DMS53 treated with DMSO at 0.1 percent for 48 hours (cell line): ENCODE results near the gene M6PR.
A peak's percentile ranks its signal among the peaks of the same experiment; 100 is the strongest.
"Not testable (repeated sequence)": the region's sequence is repeated elsewhere in the genome, so short reads cannot be mapped to it uniquely, and the experiment has no call there.

Experiments used
- DNase-seq: peaks from one replicate; lab custom pipeline; 2025; ENCODE audit not compliant: unreplicated experiment; lab: John Stamatoyannopoulos, UW

Gene M6PR

DNA sequence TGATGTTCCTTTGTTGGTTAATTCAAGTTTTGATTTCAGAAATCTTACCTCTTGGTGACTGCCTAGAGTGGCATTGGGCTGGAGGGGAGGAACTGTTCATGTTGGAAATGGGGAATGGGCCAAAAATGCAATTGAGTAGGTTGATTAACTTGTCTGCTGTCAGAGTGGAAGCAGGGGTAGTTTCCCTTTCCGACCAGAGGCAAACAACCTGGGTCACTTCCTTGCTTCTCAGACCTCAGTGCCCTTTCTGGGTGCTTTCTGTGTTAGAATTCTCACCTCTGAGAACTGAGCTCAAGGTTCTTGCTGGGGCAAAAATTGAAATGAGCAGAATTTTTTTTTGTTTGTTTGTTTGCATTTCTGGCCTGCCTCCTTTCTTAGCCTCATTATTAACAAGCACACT is 2.3 kb upstream of the M6PR start:
- DNase-seq: no peak

DNA sequence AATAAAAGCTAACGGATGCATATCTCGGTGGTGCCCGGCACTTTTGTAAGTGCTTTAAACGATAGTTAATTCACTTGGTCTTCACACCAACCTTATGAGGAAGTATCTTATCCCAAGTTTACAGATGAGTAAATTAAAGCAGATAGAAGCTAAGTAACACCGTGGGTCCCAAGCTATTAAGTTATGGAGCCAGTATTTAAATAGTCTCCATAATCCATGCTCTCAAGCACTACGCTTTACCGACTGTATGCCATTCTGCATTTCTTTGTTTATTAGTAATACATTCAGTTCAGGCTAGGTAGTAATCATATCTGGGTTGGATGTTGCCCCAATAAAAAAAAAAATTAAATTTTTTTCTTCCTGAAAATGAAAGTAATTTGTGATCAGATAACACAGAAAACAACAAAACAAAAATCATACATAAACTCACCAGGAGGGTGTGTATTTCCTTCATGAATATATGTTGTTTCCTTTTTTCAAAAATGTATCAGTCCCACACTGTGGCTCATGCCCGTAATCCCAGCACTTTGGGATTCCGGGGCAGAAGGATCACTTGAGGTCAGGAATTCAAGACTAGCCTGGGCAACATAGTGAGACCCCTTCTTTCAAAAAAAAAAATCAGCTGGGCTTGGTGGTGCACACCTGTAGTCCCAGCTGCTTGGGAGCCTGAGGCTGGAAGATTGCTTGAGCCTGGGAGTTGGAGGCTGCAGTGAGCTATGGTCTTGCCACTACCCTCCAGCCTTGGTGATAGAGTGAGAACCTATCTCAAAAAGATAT is 1.4 kb upstream of the M6PR start:
- no peak for DNase-seq

DNA sequence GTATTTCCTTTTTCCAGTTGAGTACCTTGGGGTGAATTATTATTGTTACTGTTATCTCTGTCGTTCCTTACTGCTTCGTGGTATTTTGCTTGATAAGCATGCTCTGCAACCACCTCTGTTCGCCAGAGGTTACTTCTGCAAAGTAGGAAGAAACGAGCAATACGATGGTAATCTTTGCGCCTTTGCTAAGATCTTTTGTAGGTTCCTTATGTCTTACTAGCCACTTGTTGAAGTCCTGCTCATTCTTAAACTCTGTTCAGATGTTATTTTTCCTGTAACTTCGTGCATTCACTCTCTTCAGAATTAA is 729 bp upstream of the M6PR start:
- peak; percentile 97 for DNase-seq

DNA sequence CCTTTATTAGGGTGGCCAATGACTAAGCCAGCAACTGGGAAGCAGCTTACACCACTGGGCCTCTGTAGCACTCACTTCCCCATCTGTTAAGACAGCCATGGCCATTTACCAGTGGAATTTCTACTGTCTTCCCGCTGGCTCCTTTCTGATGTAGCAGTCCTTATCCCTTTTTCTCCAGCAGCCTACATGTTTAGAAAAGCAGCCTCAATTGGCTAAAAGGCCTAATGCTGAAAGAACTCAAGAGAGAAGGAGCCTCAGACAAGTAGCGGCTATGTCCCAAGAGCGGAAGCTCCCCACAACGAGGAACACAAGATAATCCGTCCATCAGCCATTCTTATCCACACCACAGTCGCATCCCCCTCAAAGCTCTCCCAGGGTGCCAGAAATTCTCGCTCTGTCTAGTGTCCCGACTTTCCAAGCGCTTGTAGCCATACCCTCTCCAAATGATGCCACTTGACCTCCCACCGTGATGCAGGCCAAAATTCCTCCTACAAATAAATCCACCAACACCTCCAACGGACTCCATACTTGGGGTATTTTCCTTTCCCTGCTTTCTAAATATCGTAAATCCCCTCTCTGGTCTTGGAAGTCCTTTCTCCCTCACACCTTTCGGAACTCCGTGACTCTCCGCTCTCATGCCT is 624 bp downstream of the M6PR start:
- DNase-seq: peak; percentile 40

DNA sequence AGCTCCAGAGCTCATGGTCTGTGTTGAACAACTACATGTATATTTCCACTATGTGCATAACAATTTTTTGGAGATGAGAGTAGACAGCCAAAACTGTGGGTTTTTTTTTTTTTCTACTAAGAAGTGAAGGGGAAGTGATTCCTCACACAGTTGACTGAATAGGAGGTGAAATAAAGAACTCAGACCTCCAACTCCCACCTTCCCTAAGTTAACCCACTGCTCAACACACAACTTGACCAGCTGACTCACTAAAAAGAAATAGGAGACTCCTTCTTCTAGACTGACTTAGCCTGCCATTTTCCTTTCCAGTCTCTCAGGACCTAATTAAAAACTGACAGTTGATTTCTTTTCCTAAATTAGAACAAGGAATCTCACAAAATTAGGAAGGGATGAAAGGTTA is 1.7 kb downstream of the M6PR start:
- no peak for DNase-seq

DNA sequence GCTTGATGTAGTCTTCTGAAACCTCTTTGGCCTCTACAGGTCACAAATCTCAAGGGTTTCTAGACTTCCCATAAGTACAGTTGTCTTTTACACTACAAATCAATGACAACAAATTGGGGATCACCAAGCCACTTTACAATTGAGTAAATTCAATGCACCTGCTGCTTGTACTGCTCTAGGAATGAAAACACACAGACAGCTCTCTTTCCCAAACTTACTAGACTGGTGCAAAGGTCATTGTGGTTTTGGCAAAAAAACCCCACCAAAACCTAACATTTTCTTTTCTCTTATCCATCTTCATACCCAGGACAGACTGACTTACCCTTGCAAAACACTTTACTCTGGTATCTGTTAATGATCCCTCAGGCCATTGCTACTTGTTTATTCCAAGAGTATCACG is 2.7 kb downstream of the M6PR start:
- DNase-seq: no peak

DNA sequence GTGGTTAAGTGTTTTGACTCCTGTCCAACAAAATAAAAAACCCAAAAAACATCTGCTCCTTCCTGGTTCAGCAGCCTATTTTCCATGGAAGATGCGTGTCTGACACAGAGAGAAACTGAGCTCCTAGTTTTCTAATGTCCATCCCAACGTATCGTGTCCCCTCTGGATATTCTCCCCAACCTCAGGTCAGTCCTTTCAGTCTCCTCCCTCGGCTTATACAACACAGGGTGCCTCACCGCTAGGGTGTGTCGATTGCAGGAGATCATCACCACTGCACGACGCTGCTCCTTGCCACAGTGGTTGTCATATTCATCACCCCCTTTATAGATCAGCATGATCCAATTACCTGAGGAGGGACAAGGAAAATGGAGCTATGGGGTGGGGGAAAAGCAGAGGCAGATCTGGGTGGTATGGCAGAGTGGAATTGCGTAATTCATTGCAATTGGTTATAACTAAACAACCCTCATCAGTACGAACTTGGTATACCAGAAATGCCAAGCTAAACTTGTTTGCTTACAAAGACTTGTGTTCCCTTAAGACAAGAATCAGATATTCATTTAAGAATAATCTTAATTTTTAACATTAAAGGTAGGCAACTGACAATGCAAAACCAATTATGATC is 5.8 kb downstream of the M6PR start:
- DNase-seq: no peak

DNA sequence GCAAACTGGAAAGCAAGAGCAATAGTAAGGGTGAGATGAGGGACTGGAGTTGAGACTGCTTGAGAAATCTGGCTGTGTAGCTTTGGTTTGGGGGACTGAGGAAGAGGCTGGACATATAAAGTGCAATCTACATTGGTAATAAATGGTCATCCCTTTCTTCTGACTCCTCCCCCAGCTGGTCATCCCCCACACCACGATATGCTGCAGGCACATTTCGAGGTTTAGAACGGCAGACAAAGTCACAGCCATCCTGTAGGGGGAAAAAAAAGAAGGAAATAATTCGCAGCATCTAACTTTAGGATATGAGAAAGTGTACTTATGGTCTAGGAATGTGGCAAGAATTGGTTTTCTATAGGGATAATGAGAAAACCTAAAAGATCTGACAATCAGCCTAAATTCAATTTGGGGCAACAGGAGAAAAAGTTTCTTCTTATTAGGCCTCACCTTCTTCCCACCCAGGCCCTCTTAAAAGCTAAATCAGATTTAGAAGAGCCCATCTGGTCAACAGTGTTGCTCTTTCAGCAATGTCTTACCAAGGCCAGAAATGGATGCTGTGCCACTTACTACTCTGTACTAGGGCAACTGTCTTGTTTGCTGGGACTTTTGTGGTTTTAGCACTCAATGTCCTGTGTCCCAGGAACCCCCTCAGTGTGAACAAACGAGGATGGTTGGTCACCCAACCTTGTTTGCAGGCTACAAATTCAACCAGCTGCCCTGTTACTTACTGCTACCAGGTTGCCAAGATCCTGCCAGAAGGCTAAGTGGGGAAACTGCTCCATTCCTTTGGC is 7.6 kb downstream of the M6PR start:
- no peak for DNase-seq

DNA sequence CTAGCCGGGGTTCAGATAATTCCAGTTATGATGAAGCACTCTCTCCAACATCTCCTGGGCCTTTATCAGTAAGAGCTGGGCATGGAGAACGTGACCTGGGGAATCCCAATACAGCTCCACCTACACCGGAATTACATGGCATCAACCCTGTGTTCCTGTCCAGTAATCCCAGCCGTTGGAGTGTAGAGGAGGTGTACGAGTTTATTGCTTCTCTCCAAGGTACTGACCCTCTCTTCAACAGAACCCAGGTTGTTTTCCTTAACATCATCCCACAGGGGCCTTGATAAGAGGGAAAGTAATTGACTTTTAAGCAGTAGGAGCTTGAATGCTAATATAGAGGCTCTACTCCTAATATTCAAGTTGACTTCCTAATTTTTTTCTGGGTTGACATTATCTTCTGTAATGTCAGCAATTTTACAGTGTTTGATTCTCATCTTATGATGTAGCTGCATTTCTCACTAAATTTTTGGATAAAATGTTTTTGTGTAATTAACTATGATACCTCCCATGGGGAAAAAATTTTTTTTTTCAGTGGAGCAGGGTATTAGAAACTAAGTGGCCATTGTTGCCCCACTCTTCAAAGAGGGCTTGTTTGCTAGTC is 11.5 kb downstream of the M6PR start:
- not testable (repeated sequence) for DNase-seq

DNA sequence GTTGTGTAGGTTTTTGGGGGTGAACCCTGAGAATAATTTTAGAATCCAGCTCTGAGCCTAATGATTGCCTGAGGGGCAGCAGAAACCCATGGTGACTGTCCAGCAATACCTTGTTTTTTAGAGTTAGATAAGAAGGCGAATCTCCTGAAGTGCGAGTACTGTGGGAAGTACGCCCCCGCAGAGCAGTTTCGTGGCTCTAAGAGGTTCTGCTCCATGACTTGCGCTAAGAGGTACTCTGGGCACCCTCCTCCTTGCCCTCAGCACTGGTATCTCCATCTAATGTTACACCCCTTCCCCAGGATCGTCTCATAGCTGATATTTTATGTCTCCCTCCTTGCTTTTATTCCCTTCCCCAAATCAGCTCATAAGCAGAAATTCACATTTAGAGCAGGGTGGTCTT is 12.7 kb downstream of the M6PR start:
- DNase-seq: no peak

DNA sequence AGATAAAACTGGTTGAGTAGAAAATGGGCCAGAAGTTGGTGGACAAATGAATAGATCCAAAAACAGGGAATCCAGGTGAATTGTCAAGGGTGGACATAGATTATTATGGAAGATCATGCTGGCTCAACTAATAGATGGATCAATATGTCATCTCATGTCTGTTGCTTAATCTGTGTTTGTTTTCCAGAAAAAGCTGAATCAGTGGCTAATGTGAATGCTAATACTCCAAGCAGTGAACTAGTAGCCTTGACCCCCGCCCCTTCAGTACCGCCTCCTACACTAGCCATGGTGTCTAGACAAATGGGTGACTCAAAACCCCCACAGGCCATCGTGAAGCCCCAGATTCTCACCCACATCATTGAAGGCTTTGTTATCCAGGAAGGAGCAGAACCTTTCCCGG is 15.4 kb downstream of the M6PR start:
- not testable (repeated sequence) for DNase-seq

DNA sequence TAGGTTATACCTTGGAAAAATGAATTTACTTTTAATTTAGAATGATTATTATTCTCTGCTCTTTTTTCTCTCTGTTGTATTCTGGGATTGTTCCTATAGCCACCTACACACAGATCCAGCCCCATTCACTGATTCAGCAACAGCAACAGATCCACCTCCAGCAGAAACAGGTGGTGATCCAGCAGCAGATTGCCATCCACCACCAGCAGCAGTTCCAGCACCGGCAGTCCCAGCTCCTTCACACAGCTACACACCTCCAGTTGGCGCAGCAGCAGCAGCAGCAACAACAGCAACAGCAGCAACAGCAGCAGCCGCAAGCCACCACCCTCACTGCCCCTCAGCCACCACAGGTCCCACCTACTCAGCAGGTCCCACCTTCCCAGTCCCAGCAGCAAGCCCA is 17.0 kb downstream of the M6PR start:
- not testable (repeated sequence) for DNase-seq

DNA sequence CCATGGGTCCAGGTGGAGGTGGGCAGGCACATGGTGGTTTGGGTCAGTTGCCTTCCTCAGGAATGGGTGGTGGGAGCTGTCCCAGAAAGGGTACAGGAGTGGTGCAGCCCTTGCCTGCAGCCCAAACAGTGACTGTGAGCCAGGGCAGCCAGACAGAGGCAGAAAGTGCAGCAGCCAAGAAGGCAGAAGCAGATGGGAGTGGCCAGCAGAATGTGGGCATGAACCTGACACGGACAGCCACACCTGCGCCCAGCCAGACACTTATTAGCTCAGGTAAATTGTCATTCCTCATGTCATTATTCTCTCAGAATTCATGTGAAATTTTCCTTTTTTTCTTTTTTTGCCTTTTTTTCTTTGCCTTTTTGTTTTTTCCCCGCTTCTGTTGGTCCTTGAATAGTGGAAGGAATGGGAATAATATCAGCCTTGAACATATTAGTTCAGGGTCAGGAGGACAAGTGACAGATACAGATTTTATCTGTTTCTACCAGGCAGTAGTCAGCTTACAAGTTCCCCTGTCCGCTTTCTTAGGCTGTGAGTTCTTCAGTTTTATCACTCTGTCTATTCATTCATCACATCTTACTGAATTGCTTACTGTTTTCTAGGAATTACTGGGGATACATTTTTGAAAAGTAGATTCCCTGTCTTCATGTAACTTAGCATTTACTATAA is 18.7 kb downstream of the M6PR start:
- DNase-seq: not testable (repeated sequence)

DNA sequence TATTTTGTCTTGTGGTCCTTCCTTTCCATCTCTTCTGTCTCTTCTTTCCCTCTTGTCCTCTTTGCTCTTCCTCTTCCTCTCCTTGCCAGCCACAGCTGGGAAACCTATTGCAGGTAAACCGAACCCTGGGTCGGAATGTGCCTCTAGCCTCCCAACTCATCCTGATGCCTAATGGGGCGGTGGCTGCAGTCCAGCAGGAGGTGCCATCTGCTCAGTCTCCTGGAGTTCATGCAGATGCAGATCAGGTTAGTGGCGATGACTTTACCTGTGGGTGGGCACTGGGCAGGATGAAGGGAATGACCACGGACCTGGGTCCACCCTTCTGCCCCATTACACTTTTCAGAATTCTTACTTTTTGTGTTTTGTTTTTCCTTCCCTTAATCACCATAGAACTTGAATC is 26.9 kb downstream of the M6PR start:
- no peak for DNase-seq

DNA sequence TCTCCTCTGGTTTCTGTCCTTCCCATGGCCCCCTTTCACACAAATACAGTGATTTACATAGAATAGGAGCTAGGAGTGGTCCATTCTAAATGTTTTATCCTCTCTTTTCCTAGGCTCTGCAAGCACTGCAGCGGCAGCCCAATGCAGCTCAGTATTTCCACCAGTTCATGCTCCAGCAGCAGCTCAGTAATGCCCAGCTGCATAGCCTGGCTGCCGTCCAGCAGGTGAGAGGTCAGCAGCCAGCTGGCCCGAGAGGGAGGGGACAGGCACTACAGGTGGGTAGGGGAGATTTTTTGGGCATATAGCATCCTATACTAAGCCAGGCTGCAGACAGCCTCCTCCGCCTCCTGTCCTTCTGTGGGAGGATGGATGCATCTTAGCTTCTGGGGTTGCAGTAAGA is 29.8 kb downstream of the M6PR start:
- DNase-seq: not testable (repeated sequence)

DNA sequence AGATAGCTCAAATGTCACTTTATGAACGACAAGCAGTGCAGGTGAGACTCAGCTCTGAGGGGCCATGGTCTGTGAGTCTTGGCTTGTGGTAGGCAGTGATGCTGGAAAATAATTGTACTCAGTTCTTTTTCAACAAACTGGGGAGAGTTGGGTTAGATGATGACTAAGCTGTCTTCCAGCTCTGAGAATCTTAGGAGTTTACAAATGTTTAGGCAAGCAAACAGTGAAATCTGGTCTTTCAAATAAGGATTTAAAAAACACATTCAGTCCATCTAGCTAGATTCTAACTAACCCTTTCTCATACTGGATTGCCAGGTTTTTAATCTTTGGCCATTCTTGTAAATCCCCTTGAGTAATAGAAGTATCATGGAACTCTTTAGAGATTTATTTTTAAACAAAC is 31.7 kb downstream of the M6PR start:
- DNase-seq: no peak

DNA sequence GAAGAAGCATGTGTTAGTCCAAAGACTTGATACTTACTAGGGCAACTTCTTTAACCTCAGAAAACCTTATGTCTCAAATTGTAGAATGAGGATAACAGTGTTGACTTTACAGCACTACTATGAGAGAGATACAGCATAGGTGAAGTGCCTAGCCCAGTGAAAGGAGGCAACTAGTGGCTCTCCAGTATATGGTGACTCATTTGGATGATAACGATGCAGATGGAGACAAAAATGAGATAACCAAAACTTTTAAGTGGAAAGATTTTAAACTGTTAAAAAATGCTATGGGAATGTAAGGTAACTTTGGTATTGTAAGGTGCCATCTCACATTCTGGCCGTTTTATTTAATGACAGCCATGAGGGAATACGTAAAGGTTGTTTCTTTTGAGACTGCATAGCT is 32.4 kb downstream of the M6PR start:
- no peak for DNase-seq

DNA sequence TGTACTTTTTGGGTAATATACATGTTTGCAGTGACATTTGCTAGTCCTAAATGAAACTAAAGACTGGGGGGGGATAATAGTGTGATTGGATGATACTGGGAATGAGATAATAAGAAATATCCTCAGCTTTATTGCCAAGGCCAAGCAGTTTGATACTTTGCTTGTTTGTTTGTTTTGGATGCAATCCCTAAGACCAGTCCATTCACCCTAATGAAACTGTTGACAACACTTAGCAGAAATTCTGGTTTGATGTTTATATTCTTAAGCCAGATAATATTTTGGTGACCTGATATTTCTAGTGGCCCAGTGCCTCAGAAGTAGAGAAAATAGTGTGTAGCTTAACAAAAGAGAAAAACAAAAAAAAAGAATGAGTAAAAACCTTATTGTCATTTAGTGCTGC is 33.3 kb downstream of the M6PR start:
- DNase-seq: no peak

DNA sequence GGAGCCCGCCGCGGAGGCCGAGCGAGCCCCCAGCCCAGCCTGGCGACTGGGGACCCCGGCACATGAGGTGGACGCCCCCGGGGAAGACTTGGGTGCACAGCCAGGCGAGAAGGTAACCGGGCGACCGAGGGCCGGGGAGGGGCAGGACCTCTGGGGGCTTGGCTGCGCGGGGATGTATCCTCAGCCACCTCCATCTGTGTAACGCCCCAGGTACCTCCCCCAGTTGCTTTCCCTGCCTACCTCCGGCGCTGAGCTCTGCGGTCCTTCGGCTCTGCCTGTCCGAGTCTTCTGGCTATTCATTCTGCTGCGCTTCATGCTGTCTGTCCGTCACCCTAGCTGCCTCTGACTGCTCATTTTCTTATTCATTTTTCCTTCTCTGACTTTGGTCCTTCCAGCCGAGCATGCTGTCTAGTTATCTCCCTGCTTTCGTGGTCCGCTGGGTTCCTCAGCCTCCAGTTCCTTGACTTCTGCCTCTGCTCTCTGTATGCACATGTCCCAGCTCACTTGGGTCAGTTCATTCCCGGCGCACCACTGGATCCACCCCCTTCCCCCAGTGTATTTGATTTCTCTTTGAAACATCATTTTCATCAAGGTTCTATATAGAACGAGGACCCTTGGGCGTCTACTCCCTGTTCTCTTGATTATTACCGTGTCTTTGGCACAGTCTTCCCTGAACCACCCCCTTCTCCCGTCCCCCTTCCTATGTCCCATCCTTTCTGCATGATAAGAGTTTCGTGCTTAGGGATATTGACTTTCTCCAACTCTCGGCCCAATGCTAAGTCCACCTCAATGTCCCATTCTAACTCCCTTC is 34.5 kb downstream of the M6PR start:
- peak; percentile 90 for DNase-seq
